Measurements from ENCODE around the gene CSNK1G2. TPM values are rescaled to one million over a fixed set of nuclear protein-coding genes. Genes with fewer than 3 reads are reported as not detected.

The CSNK1G2 gene
- total RNA-seq, 1 donor from 2014 or later = 27.9 TPM

- no peak for ATAC-seq
- DNase-seq = no peak
Measured at GRCh38 chr19:1957562-1958248, 16.7 kb downstream of the CSNK1G2 start.

GRCh38 chr19:1959928-1960589 lies 19.1 kb downstream of the CSNK1G2 start:
- intact Hi-C loops (cut with micrococcal nuclease) = no loop called here
- no peak for ATAC-seq
- DNase-seq = no peak

More at GRCh38 chr19:1957562-1958248, 16.7 kb downstream of the CSNK1G2 start:
- intact Hi-C loops (cut with micrococcal nuclease) = no loop called here

- DNase-seq (no peak), ATAC-seq (no peak)
- intact Hi-C loops (cut with micrococcal nuclease) = no loop called here
Measured at GRCh38 chr19:1961000-1961883, 20.3 kb downstream of the CSNK1G2 start.

- intact Hi-C loops (cut with micrococcal nuclease) = no loop called here
- DNase-seq = no peak
- ATAC-seq = no peak
Measured at GRCh38 chr19:1962674-1963073, 21.7 kb downstream of the CSNK1G2 start.

- ATAC-seq = no peak
- no peak for DNase-seq
- intact Hi-C loops (cut with micrococcal nuclease) = no loop called here
Measured at GRCh38 chr19:1967087-1967608, 26.2 kb downstream of the CSNK1G2 start.

- intact Hi-C loops (cut with micrococcal nuclease) = no loop called here
- ATAC-seq (no peak), DNase-seq (no peak)
Measured at GRCh38 chr19:1968279-1969175, 27.6 kb downstream of the CSNK1G2 start.

- DNase-seq = no peak
- intact Hi-C loops (cut with micrococcal nuclease) = no loop called here
- no peak for ATAC-seq
Measured at GRCh38 chr19:1969176-1970002, 28.4 kb downstream of the CSNK1G2 start.

GRCh38 chr19:1970003-1970805 lies 29.2 kb downstream of the CSNK1G2 start:
- ATAC-seq (no peak), DNase-seq (no peak)
- intact Hi-C loops (cut with micrococcal nuclease) = no loop called here

- DNase-seq = no peak
- intact Hi-C loops (cut with micrococcal nuclease) = no loop called here
- ATAC-seq = no peak
Measured at GRCh38 chr19:1970806-1971502, 30.0 kb downstream of the CSNK1G2 start.

GRCh38 chr19:1974381-1975161 lies 33.6 kb downstream of the CSNK1G2 start:
- intact Hi-C loops (cut with micrococcal nuclease) = no loop called here
- ATAC-seq (no peak), DNase-seq (no peak)

GRCh38 chr19:1975162-1975480 lies 34.1 kb downstream of the CSNK1G2 start:
- ATAC-seq = no peak
- intact Hi-C loops (cut with micrococcal nuclease) = no loop called here
- DNase-seq = no peak

- DNase-seq (no peak), ATAC-seq (no peak)
- intact Hi-C loops (cut with micrococcal nuclease) = no loop called here
Measured at GRCh38 chr19:1977120-1977519, 36.1 kb downstream of the CSNK1G2 start.

GRCh38 chr19:1978346-1978894 lies 37.4 kb downstream of the CSNK1G2 start:
- intact Hi-C loops (cut with micrococcal nuclease) = no loop called here
- no peak for DNase-seq
- no peak for ATAC-seq

- intact Hi-C loops (cut with micrococcal nuclease) = no loop called here
- no peak for DNase-seq
- ATAC-seq = no peak
Measured at GRCh38 chr19:1979017-1979416, 38.0 kb downstream of the CSNK1G2 start.

- no peak for ATAC-seq
- no peak for DNase-seq
- intact Hi-C loops (cut with micrococcal nuclease) = no loop called here
Measured at GRCh38 chr19:1979642-1980041, 38.7 kb downstream of the CSNK1G2 start.

Data from left ventricle myocardium superior (tissue), 1 donor.